Activated CD4-positive, alpha-beta T cell treated with anti-CD3 and anti-CD28 coated beads, Interleukin-2, amount 50 U/mL, for 24 hours (primary cell): Measurements from ENCODE around the gene ZNF440.

ENCODE experiments used
- DNase-seq, 2 donors: peaks; one replicate each; pipeline ENCODE4 v3.0.0-alpha.2; 2020; ENCODE audit warnings: low read depth in 1 of 2, low spot score in 1 of 2

ZNF440 gene

GRCh38 chr19:11882606-11883005 lies 68.5 kb downstream of the ZNF440 start:
- DNase-seq: no peak
